HG03159 (cell line): Measurements from ENCODE around the gene RABGAP1L.

ENCODE experiments used
- ATAC-seq: cut with Tn5 transposase; IDR thresholded peaks from one replicate; pipeline ENCODE4 v1.9.1; 2021; ENCODE audit warnings: mild to moderate bottlenecking, moderate library complexity; ENCODE audit not compliant: unreplicated experiment

The RABGAP1L gene

DNA sequence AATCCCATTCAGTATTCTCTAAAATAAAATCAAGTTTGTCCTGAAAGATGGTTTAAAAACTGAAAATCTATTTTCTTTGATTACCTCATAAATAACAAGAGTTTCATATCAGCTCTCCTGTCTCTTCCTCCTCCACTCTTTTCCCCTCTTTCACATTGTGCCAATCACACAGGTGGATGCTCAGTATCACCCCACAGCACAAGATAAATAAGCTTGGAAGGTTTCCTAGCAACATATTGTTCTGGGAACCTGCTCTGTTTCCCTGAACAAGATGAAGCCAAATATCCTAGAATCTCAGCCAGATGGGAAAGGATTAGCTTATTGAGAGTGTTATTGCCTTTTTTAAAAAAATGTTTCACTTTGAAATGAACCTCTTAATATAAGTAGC is 794.7 kb downstream of the RABGAP1L start:
- ATAC-seq = no peak

DNA sequence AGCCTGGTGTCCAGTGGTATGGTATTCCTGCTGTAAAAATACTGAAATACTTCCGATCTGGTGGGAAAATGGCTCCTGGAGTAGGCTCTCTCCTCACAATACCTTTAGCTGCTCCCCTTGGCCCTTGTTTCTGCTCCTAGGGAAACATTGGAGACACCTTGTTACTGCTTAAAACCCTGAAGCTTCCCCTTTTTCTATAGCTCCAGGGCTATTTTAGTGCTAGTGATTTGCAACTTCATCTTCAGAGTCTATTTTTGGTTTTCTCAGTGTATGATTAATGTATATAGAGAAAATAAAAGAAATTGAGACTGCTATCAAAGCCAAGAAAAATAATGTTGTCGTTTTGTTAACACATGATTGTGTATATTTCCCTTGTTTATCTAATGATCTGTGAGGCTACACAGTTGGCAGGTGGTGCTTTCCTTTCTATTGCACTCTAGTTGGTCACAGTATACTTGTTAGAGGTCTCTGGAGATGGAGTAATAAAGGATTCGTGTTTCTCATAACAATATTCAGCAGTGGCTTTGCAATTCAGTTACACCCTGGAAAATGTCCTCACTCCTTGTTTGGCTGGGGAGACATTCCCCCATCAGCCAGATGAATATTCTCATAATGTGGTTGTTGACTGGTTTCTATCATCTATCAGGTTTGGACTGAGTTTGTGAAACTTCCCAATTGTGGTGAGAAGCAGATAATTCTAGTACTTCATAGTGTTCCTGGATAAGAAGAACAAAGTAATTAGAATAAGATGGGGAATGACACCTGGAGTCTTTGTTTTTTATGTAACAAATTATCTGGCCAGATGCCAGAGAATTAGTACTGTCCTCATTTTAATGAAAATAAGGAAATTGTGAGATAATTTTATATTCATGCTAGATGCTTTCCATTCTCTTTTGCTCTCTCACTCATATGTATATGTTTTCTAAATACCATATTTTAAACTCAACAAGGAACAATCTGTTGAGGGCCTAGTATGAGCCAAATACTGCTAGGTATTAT is 795.6 kb downstream of the RABGAP1L start:
- ATAC-seq = no peak

DNA sequence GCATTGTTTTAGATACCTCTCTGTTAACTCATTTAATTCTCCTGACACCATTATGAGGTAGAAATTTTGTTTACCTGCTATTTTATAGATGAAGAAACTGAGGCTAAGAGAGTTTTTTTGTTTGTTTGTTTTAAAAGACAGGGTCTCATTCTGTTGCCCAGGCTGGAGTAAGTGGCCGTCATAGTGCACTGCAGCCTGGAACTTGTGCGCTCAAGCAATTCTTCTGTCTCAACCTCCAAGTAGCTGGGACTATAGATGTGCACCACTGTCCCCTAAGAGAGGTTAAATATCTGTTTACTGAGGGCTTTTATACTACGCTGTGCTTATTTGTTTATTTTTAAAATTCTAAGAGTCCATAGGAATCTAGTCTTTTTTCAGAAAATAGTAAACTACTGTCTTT is 796.8 kb downstream of the RABGAP1L start:
- no peak for ATAC-seq

- ATAC-seq = no peak
Observed at GRCh38 chr1:174956976-174957375, 797.7 kb downstream of the RABGAP1L start.

DNA sequence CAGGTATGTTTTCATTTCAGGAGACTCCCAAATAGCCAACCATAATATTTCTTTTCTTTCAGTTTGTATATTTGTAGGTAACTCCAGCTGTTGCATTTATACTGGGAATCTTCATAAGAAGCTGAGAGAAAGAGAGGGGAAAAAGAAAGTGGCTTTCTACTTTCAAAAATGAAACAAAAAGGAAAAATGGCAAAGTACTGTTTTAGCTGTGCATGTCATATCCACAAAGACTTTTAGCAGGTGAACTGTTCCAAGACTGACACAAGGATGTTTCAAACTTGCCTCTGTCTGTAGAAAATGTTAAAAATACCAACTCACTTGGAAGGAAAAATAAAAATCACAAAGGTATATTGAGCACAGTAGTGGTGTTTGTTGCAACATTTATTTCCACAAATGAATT is 798.5 kb downstream of the RABGAP1L start:
- no peak for ATAC-seq

GRCh38 chr1:174958396-174958795 is 799.1 kb downstream of the RABGAP1L start:
- no peak for ATAC-seq

- ATAC-seq = no peak
Observed at GRCh38 chr1:174960362-174960761, 801.0 kb downstream of the RABGAP1L start.

DNA sequence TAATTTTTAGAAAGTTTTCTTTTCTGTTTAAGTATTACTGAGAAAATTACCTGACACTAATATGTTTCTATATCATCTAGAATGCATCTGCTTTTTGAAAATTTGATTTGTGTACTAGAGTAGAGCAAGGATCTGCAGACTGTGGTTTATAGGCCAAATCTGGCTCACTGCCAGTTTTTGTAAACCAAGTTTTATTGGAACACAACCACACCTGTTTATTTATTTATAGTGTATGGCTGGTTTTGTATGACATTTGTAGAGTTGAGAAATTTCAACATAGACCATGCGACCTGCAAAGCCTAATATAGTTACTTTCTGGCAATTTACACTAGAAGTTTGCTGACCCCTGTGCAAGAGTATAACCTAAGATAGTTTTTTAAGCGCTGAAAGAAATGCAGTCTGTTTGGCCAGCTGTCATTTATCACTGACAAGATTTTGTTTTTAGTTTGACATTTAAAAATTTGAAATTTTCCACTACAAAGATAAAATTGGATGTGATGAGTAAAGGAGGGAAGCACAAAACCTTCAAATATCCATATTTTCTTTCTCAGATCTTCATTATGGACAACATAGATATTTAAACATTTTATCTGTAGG is 804.3 kb downstream of the RABGAP1L start:
- no peak for ATAC-seq

DNA sequence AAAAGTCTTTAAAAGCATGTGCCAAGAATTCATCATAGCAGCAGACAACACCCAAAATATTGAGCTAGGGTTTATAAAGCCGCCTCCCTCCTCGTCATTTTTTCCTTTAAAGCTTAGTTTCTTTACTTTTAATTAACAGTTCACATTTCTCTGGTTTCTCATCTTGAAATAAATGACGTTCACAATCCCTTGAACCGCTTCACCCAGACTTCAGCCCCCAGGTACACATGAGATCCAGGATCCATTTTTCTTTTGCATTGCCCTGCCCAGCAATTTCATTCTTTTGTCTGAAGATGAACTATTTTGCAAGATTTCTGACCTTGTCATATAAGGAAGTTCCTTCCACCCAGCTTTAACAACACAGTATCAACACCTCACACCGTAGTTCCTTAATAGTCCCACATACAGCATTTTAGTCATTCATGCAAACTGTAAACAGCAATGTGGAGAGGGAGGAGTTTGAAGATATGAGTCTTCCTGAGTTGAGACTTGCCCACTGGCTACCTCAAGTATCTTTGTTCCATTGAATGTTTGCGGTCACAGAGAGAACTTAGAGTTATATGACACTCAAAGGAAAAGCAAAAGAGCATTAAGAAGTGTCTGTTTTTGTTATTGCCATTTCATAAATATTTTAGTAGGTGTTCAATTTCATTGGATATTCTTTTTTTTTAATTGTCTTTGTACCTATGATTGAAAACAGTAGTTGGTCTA is 805.1 kb downstream of the RABGAP1L start:
- ATAC-seq = no peak

DNA sequence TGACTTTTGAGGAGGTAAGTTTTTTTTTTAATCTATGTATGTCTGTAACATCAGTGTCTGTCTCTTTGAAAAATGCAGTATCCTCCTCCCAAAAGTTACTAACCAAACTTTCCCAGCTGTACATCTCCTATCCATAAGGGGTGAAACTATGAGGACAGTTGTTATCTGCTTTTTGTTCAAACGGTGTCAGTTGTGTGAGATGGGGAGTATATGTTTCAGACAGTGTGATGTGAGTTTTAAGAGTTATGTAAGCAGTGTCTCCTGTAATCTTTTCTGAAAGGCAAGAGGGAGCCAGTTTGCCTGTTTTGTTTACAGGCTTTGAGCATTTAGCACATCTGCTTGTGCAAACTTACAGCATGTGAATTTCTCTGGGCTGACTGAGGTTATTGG is 805.6 kb downstream of the RABGAP1L start:
- ATAC-seq = no peak

DNA sequence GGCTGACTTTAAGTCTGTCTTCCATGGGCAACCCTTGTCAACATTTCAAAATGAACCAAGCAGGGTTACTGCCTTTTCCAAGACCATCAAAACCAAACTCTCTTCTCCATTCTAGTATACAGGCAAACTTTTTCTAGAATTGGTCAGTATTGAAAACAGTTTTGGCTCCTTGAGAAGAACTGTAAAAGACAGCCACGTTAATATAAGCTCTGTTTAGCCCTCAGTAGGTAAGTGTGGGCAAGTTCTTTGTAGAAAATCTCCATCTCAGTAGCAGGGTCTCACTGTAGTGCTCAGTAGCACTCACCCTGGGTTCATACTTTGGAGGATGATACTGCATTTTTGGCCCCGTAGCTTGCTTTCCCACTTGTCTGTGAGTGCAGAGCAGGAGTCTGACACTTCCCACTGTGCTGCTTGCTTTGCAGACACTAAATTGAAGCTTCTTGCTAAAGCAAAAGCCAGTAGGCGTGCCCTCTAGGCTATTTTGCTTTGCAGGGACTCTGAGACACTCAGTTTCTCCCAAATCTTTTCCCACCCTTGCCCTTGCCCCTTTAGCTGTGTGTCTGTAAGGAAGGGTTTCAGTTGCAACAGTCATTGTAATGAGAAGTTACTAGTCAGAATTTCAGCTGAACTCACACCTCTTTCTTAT is 806.2 kb downstream of the RABGAP1L start:
- ATAC-seq = no peak

DNA sequence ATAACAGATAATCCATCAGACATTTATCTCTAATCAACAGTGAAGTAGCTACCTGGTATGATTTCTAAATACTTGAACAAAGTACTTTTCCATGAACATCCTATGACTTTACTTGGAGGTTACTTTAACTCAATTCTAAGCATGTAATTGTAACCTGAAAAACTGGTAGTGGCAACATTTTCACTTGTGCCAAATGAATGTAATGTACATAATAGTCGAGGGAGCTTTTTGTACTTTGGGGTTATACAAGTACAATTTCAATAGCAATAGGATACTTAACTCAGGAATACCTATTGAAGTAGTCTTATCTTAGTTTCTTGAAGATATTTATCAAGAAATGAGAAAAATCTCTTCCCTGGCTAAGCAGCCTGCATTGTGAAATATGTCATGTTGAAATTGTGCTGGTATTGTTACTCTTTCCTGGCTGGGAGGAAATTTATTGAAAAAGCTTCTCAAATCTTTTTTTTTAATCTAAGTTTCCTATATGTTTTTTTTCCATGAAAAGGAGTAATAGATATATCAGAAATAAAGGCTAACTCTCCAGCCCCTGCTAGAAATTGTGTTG is 806.8 kb downstream of the RABGAP1L start:
- ATAC-seq = no peak

- no peak for ATAC-seq
Observed at GRCh38 chr1:174967845-174968705, 808.8 kb downstream of the RABGAP1L start.

GRCh38 chr1:174968750-174969244 is 809.5 kb downstream of the RABGAP1L start:
- peak; percentile 63 for ATAC-seq

- ATAC-seq = no peak
Observed at GRCh38 chr1:174969977-174970376, 810.7 kb downstream of the RABGAP1L start.

DNA sequence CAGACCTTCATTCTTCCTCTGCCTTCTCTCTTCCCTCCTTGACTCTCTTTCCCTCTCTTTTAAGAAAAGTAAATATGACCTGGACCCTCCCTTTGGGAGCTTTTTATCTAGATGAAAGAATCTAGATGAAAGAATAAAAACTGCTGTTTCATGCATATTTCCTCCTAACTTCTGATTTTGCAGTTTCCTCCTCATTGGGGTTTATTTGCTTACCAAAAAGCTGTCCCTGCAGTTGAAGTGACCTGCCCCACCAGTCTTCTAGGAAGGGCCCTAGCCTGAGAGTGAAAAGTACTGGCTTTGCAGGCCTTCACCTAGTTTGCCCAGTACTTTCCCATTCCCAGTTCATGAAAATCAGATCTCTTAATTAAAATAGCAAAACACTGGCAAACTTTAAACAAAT is 812.1 kb downstream of the RABGAP1L start:
- no peak for ATAC-seq

DNA sequence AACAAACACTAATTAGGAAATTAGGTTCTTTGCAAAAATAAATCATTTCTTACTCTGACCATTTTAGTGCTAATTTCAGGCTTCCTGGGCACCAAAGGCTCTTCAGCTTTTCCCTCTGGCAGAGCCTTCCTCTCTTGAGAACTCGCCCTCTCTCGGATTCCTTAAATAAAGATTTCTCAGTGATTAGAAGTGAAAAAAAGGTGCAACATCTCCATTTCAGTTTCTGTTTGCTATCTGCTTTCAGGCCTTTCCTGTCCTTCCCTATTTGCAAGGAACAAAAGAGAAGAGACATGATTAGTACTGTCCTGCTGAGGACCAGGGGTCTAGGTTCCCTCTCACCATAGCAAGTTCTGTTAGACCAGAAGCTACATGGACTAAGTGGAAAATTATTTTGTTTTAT is 812.6 kb downstream of the RABGAP1L start:
- no peak for ATAC-seq

GRCh38 chr1:174974711-174975119 is 815.4 kb downstream of the RABGAP1L start:
- no peak for ATAC-seq

DNA sequence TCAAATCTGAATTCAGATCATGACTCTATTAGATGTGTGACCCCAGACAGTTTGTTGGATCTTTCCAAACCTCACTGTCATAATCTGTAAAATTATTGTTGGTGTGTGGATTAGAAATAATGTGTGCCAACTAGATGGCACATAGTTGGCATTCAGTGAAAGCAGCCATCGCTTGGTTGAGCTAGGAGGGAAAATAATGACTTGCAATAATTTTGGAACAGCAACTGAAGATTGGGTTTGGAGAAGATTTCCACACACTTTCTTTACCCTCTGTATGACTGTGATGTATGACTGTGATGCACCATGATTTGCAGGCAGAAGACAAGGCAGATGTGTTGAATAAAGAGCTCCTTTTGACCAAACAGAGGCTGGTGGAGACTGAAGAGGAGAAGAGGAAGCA is 816.4 kb downstream of the RABGAP1L start:
- ATAC-seq = no peak
